Ectodermal cell (in vitro differentiated cells): ENCODE data around the gene PLAC1.

Experiments used
- H3K27ac ChIP-seq: 2 replicates; pipeline ENCODE4 v1.7.0; 2013; ENCODE audit warnings: mild to moderate bottlenecking, low read depth, low read length; ENCODE audit not compliant: insufficient read depth, poor library complexity, severe bottlenecking
- H3K27me3 ChIP-seq: 2 replicates; pipeline ENCODE4 v1.7.0; 2013; ENCODE audit warnings: mild to moderate bottlenecking, low read length; ENCODE audit not compliant: insufficient read depth, control insufficient read depth, poor library complexity, severe bottlenecking
- H3K36me3 ChIP-seq: one replicate; pipeline ENCODE4 v1.7.0; 2013; ENCODE audit warnings: low read length; ENCODE audit not compliant: control insufficient read depth, insufficient read depth
- H3K4me1 ChIP-seq: one replicate; pipeline ENCODE4 v1.7.0; 2013; ENCODE audit warnings: low read length; ENCODE audit not compliant: control insufficient read depth, insufficient read depth
- H3K4me3 ChIP-seq: 2 replicates; pipeline ENCODE4 v1.7.0; 2013; ENCODE audit warnings: low read depth, low read length, control low read depth; ENCODE audit not compliant: insufficient read depth
- H3K9me3 ChIP-seq: 2 replicates; pipeline ENCODE4 v1.7.0; 2013; ENCODE audit warnings: mild to moderate bottlenecking, low read length, moderate library complexity; ENCODE audit not compliant: control insufficient read depth
- WGBS, 2 experiments: methylation state at CpG; one replicate each; pipeline ENCODE4 v1.1.7; 2013; ENCODE audit warnings: missing lambda C conversion rate in 2 of 2; 5-methylcytosine and 5-hydroxymethylcytosine counted together

Gene PLAC1

DNA sequence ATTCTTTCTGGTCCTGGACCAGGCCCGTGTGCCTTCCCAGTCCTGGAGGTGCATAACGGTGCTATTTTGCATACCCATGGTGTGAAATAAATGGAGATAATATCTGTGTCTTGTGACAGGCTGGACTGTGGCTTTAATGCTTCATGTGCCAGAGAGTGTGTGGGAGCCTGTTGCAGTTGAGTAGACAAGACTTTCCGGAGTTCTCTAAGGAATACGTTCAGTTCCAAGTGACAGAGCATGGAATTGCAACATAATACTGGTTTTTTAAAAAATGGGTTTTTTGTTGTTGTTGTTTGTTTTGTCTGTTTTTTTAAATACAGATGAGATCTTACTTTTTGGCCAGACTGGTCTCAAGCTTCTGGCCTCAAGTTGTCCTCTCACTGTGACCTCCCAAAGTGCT lies 124.3 kb downstream of the PLAC1 start:
- H3K27ac ChIP-seq, result no peak overlapping the region
- WGBS, 2 experiments, result 74 to 76% methylated on average over 4 of the region's 4 CpGs
- no peaks in the 10 kb centered on the region for H3K4me1 ChIP-seq

DNA sequence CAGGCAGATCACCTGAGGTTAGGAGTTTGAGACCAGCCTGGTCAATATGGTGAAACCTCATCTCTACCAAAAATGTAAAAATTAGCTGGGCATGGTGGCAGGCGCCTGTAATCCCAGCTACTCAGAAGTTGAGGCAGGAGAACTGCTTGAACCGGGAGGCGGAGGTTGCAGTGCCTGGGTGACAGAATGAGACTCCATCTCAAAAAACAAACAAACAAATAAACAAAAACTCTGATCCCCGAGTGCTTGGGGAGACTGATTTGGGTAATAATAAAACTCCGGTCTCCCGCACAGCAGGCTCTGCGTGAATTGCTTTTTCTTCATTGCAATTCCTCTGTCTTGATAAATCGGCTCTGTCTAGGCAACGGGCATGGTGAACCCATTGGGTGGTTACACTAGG lies 124.9 kb downstream of the PLAC1 start:
- 23 to 27% methylated on average over 7 to 9 of the region's 9 CpGs for WGBS, 2 experiments
- H3K9me3 ChIP-seq, result no peaks in the 10 kb centered on the region
- H3K36me3 ChIP-seq, result no peaks in the 10 kb centered on the region
- H3K27me3 ChIP-seq, result no peaks in the 10 kb centered on the region
- H3K4me3 ChIP-seq, result no peak overlapping the region
- H3K4me1 ChIP-seq, result no peaks in the 10 kb centered on the region
- H3K27ac ChIP-seq, result no peak overlapping the region

More for the DNA sequence above, 124.3 kb downstream of the PLAC1 start:
- H3K9me3 ChIP-seq, result no peaks in the 10 kb centered on the region
- H3K27me3 ChIP-seq, result no peaks in the 10 kb centered on the region
- H3K4me3 ChIP-seq, result no peak overlapping the region
- H3K36me3 ChIP-seq, result no peaks in the 10 kb centered on the region

DNA sequence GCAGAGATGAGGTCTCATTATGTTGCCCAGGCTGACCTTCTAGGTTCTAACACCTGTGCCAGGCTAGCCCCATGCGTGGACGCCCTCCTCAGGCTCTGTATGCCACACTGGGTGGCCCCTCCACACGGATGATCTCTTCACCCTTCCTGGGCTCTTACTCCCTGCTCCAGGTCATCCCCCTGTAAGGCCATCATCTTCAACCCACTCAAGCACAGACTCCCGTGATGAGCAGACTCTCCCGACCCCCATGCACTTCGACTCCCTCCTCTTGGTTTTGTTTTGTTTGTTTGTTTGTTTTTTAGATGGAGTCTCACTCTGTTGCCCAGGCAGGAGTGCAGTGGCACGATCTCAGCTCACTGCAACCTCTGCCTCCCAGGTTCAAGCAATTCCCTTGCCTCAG lies 127.4 kb downstream of the PLAC1 start:
- 88 to 95% methylated on average over 3 to 4 of the region's 7 CpGs for WGBS, 2 experiments
- no peak overlapping the region for H3K27ac ChIP-seq
- H3K36me3 ChIP-seq, result no peaks in the 10 kb centered on the region
- no peaks in the 10 kb centered on the region for H3K9me3 ChIP-seq
- no peak overlapping the region for H3K4me3 ChIP-seq
- H3K27me3 ChIP-seq, result no peaks in the 10 kb centered on the region
- H3K4me1 ChIP-seq, result no peaks in the 10 kb centered on the region

DNA sequence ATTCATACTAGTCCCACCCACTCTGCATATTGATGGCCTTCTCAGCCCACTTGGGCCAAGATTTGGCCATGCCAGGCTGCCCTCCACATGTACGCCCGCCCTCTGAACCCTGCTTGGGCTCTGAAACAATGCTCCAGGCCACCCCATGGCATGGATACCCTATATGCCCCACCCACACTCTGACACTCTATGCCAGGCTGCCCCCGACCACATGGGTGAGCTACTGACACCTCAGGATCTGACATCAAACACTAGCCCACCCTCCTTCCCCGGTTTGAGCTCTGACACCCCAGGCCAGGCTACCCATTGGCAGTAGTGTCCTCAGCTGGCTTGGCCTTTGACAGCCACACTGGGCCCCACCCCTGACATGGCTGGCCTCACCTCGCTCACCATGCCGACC lies 128.8 kb downstream of the PLAC1 start:
- WGBS, 2 experiments, result 94% methylated on average over 6 of the region's 6 CpGs
- Histone ChIP-seq H3K27ac (no peak overlapping the region), H3K9me3 (no peaks in the 10 kb centered on the region), H3K27me3 (no peaks in the 10 kb centered on the region), H3K36me3 (no peaks in the 10 kb centered on the region), H3K4me3 (no peak overlapping the region), H3K4me1 (no peaks in the 10 kb centered on the region)

DNA sequence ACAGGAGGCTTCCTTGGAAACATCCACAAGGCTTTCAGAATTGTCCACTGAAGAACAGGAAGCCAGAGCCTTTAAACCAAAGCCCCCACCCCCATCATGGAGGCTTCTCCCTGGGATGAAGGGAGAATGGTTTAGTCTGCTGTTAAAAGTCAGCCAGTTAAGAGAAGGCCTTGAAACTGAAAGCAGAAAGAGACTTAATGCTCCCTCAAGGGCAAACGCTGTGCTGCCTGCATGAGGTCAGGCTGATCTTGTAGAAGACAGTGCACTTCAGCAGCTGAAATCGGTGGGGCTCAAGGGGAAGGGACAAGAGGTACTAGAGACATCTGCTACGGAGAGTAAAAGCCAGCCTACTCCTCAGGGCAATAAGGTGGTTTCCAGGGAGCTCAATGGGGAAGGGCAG lies 129.3 kb downstream of the PLAC1 start:
- H3K27ac ChIP-seq, result no peak overlapping the region
- no peaks in the 10 kb centered on the region for H3K36me3 ChIP-seq
- no peaks in the 10 kb centered on the region for H3K4me1 ChIP-seq
- WGBS, 2 experiments, result 67 to 79% methylated on average over 3 of the region's 3 CpGs
- no peaks in the 10 kb centered on the region for H3K27me3 ChIP-seq
- H3K4me3 ChIP-seq, result no peak overlapping the region
- no peaks in the 10 kb centered on the region for H3K9me3 ChIP-seq

DNA sequence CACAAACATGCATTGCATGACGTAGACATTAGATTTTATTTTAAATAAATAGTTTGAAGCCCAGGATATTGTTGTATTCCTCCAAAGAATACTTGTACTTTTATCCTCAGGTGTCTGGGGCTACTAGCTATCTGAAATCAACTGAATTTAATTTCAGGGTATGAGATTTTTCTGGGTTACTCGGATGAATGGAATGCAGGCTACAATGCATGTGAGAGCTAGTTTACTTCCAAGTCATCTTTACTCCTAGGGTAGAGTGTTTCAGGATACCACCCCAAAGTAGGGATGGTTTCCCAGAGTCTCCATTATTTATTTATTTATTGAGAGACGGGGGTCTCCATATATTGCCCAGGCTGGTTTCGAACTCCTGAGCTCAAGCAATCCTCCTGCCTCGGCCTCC lies 131.9 kb downstream of the PLAC1 start:
- no peak overlapping the region for H3K4me3 ChIP-seq
- no peaks in the 10 kb centered on the region for H3K4me1 ChIP-seq
- 94 to 97% methylated on average over 4 of the region's 5 CpGs for WGBS, 2 experiments
- H3K27ac ChIP-seq, result no peak overlapping the region
- no peaks in the 10 kb centered on the region for H3K36me3 ChIP-seq
- H3K27me3 ChIP-seq, result no peaks in the 10 kb centered on the region
- no peaks in the 10 kb centered on the region for H3K9me3 ChIP-seq

DNA sequence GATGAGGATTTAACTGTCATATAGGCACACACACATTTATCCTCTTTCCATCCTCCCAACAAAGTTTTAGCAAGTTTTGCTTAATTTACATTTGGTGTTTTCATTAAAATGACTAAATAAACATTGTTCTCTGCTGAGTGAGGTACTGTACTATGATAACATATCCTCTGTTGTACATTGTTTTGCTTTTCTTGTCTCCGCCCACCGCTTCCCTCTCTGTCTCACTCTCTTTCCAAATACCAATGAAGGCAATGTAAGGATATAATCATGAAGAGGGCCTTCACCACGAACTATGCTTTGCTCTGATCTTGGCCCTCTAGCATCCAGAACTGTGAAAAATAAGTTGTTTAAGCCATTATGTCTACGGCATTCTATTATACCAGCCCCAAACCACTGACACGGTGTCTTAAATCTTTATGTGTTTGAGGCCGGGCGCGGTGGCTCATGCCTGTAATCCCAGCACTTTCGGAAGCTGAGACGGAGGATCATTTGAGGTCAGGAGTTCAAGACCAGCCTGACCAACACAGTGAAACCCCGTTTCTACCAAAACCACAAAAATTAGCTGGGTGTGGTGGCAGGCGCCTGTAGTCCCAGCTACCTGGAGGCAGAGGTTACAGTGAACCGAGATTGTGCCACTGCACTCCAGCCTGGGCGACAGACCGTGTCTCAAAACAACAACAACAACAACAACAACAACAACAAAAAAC lies 133.0 kb downstream of the PLAC1 start:
- Histone ChIP-seq H3K36me3 (no peaks in the 10 kb centered on the region), H3K27me3 (no peaks in the 10 kb centered on the region), H3K4me3 (no peak overlapping the region), H3K27ac (no peak overlapping the region), H3K9me3 (no peaks in the 10 kb centered on the region), H3K4me1 (no peaks in the 10 kb centered on the region)
- WGBS, 2 experiments, result 92 to 93% methylated on average over 11 to 14 of the region's 15 CpGs

DNA sequence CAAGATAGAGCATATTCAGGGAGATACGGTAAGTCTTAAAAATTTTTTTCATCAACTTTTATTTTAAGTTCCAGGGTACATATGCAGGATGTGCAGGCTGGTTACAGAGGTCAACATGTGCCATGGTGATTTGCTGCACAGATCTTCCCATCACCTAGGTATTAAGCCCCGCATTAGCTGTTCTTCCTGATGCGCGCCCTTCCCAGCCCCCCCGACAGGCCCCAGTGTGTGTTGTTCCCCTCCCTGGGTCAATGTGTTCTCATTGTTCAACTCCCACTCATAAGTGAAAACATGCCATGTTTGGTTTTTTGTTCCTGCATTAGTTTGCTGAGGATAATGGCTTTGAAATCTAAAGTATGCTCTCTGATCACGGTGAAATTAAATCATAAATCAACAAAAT lies 134.1 kb downstream of the PLAC1 start:
- Histone ChIP-seq H3K27ac (no peak overlapping the region), H3K36me3 (no peaks in the 10 kb centered on the region), H3K9me3 (no peaks in the 10 kb centered on the region), H3K4me1 (no peaks in the 10 kb centered on the region), H3K4me3 (no peak overlapping the region), H3K27me3 (no peaks in the 10 kb centered on the region)
- 93 to 97% methylated on average over 5 of the region's 6 CpGs for WGBS, 2 experiments

DNA sequence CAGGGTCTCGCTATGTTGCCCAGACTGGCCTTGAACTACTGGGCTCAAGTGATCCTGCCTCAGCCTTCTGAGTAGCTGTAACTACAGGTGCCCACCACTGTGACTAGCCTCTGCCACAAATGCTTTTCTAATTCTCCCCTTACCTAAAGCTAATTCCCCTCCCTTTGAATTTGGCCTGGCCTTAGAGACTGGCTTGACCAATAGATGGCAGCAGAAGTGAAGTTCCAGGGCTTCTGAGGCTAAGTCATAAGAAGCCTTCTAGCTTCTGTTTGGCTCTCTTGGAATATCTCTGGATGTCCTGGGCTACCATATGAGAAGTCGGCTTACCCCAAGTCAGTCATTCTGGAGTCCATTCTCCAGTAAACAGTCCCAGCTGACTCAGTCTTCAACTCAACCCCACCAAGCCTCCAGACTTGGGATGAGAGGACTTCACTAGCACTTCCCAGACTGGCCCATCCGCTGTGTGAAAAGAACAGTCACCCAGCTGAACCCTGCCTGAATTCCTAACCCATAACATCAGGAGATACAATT lies 137.3 kb downstream of the PLAC1 start:
- 79 to 81% methylated on average over 3 of the region's 3 CpGs for WGBS, 2 experiments
- H3K27ac ChIP-seq, result no peak overlapping the region
- no peaks in the 10 kb centered on the region for H3K4me1 ChIP-seq
- H3K36me3 ChIP-seq, result no peaks in the 10 kb centered on the region
- no peaks in the 10 kb centered on the region for H3K27me3 ChIP-seq
- H3K9me3 ChIP-seq, result no peaks in the 10 kb centered on the region
- H3K4me3 ChIP-seq, result no peak overlapping the region
